Effector CD4-positive, alpha-beta T cell (primary cell): ENCODE measurements around the gene NEU1.
"Not testable (repeated sequence)": the region's sequence is repeated elsewhere in the genome, so short reads cannot be mapped to it uniquely, and the experiment has no call there.

Source experiments
- DNase-seq: peaks from one replicate; pipeline ENCODE4 v3.0.0-alpha.2; 2020

NEU1 gene

DNA sequence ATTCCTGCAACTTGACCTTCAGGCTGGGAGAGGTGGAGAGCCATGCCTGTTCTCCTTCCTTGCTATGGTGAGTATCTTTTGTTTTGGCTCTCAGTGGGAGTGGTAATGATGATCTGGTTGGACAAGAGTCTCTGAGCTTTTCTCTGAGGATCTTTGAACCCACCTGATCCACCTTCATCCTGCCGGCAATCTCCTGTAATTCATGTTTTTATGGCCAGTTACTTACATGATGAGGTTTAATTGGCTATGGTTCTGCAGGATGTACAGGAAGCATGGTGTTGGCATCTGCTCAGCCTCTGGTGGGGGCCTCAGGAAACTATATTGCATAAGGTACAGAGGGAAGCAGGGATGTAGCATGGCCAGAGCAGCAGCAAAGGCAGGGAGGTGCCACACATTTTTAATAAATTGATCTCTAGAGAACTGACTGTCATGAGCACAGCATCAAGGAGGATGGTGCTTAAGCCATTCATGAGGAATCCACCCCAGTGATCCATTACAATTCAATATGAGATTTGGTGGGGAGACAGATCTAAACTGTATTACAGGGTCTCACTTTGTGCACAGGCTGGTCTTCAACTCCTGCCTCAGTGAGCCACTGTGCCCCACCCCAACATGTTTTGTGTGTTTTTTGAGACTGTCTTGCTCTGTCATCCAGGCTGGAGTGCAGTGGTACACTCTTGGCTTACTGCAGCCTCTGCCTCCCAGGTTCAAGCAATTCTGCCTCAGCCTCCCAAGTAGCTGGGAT, 25.1 kb downstream of the NEU1 start:
- DNase-seq, result no peak

DNA sequence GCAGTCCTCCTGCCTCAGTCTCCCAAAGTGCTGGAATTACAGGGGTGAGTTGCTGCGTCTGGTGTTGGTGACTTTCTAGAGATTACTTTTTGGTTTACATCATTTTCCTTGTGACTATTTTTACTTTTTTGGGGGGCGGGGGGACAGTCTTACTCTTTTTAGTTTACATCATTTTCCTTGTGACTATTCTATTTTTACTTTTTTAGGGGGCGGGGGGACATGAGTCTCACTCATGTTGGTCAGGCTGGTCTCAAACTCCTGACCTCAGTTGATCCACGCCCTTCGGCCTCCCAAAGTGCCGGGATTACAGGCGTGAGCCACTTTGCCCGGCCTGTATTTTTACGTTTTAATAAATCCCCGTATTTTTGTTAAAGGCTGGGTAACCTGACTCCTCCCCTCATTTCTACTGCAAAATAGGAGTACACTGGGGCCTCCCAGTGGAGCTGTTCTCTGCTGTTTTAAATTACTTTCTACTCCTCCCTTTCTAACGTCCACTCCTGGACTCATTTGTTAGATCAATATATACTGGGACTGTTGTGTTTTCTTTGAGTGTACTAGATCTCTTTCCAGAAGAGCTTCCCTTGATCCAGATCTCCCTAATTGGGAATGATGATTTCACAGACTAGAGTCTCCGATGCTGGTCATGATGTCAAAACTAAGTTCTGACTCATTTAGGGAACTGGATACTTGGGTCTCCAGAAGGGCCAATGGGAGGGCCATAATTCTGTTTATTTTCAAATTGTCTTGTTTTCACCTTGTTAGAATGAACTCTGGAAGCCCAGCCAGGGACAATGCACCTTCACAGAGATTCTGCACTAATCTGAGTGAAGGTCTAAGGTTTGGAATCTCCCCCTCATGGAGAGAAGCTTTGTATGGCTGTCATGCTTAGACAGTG, 25.9 kb downstream of the NEU1 start:
- DNase-seq, result no peak

DNA sequence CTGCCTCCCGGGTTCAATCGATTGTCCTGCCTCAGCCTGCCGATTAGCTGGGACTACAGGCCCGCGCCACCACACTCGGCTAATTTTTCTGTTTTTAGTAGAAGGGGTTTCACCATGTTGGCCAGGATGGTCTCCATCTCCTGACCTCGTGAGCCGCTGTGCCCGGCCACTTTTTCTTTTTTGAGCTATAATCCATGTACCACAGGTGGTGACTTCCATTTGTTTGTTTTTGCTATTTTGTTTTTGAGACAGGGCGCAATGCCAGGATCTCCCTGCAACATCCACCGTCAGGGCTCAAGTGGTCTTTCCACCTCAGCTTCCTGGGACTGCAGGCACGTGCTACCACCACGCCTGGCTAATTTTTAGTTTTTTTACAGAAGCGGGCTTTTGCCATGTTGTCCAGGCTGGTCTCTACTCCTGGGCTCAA, 26.6 kb downstream of the NEU1 start:
- DNase-seq, result no peak

DNA sequence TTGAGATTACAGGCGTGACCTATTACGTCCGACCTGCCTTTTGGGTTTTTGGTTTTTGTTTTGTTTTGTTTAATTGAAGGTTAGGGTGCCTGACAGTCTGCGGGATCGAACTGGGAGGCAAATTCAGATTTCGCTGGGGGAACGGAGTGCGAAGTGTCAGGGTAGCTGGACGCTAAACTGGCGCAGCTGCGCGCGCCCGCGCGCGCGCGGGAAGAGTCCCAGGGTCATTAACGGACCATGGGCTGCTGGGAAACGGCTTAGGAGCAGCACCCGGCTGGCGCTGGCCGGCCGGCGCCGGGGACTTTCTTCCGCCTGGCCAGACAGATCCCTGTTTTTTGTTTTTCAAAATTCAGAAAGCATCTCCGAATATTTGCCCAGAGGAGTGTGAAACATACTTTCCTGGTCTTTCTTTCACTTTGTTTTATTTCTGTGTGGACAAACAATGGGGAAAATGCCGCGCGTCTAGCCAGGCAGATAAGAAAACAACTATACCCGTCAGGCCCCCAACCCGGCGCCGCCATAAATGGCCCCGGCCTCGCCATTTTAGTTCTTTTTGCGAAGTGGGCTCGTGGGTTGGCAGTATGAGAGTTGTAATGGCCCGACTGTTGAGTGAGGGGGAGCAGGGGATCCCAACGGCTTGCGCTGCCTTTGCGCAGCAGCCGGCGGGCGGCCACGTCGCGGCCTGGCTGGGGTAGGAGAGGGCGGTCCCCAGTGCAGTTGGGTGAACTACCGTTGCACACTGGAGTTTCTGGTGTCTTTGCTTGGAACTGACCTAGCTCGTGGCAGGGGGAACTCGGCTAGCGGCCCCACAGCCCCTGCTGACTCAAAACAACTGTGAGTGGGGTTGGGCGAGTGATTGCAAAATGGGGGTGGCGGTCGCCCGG, 28.0 kb downstream of the NEU1 start:
- peak; percentile 74 for DNase-seq

DNA sequence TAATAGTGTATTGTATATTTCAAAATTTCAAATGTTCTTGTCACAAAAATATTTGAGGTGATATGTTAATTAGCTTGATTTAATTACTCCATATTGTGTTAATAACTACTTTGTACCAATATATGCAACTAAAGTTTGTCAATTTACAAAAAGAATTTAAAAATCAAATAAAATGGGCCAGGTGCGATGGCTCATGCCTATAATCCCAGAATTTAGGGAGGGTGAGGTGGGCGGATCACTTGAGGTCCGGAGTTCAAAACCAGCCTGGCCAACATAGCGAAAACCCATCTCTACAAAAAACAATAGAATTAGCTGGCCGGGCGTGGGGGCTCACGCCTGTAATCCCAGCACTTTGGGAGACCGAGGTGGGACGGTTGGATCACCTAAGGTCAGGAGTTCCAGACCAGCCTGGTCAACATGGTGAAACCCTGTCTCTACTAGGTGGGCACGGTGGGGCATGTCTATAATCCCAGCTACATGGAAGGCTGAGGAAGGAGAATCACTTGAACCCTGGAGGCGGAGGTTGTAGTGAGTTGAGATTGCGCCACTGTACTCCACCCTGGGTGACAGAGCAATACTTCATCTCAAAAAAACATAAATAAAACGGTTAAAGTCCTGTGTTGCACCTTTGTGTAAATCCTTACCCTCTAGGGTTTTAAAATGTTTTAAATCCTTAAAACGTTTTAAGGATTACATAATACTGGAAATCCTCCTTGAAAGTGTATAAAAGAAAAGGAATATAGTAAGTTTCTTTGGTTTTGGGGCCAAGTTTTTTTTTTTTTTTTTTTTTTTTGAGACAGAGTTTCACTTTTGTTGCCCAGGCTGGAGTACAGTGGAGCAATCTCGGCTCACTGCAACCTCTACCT, 31.0 kb downstream of the NEU1 start:
- no peak for DNase-seq

DNA sequence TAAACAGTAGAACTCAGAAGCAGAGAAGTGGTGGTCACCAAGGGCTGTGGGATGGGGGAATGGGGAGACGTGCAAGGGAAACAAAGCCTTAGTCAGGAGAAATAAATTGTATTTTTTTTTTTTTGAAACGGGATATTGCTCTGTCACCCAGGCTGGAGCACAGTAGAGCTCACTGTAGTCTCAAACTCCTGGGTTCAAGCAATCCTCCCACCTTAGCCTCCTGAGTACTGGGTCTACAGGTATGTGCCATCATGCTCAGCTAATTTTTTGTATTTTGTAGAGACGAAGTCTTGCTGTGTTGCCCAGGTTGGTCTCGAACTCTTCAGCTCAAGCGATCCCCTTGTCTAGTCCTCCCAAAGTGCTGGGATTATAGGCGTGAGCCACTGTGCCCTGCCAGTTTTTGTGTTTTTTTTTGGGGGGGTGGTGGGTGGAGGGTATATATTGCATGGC, 31.7 kb downstream of the NEU1 start:
- DNase-seq, result no peak

DNA sequence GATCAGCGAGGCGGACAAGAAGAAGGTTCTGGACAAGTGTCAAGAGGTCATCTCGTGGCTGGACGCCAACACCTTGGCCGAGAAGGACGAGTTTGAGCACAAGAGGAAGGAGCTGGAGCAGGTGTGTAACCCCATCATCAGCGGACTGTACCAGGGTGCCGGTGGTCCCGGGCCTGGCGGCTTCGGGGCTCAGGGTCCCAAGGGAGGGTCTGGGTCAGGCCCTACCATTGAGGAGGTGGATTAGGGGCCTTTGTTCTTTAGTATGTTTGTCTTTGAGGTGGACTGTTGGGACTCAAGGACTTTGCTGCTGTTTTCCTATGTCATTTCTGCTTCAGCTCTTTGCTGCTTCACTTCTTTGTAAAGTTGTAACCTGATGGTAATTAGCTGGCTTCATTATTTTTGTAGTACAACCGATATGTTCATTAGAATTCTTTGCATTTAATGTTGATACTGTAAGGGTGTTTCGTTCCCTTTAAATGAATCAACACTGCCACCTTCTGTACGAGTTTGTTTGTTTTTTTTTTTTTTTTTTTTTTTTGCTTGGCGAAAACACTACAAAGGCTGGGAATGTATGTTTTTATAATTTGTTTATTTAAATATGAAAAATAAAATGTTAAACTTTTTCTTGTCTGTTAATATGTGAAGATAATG, 32.9 kb downstream of the NEU1 start:
- DNase-seq, result no peak

DNA sequence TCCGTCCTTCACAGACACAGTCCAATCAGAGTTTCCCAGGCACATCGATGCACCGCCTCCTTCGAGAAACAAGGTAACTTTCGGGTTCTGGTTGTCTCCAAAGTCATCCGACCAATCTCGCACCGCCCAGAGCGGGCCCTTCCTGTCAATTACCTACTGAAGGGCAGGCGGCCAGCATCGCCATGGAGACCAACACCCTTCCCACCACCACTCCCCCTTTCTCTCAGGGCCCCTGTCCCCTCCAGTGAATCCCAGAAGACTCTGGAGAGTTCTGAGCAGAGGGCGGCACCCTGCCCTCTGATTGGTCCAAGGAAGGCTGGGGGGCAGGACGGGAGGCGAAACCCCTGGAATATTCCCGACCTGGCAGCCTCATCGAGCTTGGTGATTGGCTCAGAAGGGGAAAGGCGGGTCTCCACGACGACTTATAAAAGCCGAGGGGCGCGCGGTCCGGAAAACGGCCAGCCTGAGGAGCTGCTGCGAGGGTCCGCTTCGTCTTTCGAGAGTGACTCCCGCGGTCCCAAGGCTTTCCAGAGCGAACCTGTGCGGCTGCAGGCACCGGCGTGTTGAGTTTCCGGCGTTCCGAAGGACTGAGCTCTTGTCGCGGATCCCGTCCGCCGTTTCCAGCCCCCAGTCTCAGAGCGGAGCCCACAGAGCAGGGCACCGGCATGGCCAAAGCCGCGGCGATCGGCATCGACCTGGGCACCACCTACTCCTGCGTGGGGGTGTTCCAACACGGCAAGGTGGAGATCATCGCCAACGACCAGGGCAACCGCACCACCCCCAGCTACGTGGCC, 35.1 kb downstream of the NEU1 start, which contains the start of gene HSPA1B:
Gene HSPA1B (plus strand): TSS at position 453 of the 794 bp plus-strand sequence. CDS start 213 bp downstream, at position 666.
- peak; percentile 77 for DNase-seq

DNA sequence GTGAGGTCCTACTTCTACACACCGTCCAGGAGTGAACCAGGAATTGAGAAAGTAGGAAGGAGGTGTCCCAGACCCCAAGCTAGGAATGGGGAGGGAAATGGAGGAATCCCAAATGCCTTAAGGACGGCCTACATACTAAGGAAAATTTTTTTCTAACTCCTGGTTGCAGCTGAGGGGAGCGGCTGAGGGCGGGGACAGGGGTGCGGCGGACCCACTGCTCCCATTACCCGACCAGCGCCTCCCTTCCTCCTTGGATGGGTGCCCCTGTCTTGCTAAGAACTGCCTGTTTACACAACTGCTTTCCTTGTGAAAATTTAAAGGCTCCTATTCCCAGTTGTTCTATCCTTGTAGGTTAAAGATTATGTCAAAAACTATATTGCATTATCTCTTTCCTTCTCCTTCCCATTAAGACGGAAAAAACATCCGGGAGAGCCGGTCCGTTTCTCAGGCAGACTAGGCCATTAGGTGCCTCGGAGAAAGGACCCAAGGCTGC, 35.8 kb downstream of the NEU1 start:
- no peak for DNase-seq

DNA sequence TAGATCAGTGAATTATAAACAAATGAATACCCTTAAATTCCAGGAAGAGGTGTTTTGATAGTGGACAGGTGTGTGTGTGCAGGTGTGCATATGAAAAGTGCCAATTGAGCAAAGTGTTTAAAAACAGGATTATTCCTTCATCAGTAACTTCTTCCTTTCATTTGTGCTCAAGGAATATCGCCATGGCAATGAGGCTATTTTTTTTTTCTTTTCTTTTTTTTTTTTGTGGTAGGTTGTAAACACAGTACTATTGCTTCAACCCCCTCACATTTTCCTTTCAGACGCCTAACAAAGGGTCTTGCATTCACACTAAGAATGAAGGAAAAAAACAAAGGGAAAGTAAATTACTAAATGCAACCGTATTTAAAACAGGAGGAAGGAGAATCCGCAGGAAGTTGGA, 37.1 kb downstream of the NEU1 start:
- DNase-seq, result no peak

DNA sequence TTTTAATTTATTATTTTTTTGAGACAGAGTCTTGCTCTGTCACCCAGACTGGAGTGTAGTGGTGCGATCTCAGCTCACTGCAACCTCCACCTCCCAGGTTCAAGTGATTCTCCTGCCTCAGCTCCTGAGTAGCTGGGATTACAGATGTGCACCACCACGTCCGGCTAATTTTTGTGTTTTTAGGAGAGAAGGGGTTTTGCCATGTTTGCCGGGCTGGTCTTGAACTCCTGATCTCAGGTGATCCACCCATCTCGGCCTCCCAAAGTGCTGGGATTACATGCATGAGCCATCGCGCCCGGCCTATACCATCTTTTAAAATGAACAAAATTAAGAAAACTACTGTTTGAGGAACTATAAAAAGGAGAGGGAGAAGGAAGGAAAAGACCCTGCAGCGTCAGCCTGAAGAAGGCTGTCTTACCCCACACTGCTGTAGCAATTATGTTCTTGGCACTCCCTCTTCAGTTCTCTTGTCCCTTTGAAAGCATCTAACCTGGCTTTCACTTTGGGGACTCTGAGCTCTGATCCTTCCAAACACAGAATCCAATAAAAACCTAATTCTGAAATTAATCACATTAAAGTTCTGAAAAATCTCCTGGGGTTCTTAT, 38.9 kb downstream of the NEU1 start:
- DNase-seq, result not testable (repeated sequence)

DNA sequence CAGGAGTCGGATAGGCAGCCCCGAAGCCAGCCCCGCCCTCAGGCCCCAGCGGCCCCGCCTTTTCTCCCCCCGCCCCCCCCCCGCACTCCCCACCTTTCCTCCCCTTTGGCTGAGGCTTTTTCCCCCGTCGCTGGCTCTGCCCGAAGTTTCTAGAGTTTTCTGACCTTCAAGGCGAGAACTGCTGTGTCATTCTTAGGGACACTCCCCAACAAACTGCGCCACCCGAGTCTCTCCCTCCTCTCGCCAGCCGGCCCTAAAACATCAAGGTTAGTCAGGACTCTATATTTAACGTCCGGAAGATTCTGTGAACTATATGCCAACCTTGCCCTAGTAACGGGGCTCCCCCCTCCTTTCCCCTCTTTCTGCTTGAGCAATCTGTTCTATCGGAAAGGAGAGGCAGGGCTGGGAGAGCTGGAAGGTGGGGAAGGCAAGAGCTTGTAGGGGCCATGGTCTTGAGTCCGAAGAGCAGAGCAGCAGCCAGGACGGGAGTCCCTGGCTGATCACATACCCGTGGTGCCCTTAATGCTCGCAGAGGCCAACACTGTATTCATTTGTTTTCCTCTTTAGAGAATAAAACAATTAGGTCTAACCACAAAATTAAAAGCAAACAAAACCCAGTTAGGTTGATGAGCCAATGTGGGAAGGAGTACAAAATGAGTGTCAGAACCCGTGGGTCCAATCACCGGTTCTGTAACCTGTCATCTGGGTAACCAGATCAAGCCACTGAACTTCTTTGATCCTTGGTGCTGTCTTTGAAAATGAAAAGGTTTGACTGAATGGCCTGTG, 40.4 kb downstream of the NEU1 start:
- DNase-seq, result peak; percentile 54

DNA sequence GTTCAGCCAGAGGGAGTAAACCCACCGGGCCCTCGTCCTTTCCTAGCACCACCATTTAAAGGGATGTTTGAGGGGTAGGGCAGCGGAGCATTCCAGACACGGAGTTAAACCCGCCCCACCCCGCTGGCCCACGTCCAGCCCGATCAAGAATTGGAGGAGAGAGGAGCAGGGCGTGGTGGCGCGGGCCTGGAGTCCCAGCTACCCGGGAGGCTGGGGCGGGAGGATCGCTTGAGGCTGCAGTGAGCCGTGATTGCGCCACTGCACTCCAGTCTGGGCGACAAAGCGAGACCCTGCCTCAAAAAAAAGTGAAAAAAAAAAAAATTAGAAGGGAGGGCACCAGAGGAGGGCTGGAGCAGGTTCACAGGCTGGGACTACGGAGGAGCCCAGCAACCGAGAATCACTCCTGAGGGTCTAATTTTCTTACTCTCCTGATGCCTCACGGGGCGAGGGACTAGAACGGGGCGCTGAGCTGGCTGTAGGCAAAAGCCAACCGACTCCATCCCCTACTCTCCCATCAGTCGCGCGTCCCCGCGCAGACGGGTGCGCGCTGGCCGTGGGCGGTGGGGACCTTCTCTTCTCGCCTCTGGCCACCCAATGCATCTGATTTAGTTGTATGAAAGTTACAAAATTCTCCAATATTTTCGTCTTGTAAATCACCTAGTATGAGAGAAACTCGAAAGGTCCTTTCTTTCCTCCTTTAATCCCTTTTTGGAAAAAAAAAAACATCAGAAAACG, 41.2 kb downstream of the NEU1 start:
- DNase-seq, result no peak

DNA sequence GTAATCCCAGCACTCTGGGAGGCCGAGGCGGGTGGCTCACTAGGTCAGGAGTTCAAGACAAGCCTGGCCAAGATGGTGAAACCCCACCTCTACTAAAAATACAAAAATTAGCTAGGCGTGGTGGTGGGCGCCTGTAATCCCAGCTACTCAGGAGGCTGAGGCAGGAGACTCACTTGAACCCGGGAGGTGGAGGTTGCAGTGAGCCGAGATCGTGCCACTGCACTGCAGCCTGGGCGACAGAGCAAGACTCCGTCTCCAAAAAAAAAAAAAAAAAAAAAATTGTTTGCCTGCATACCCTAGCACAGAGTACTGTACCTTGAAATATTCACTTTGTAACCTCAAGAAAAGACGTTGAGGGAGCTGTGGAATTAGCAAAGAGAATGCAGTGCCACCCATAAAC, 42.2 kb downstream of the NEU1 start:
- not testable (repeated sequence) for DNase-seq

DNA sequence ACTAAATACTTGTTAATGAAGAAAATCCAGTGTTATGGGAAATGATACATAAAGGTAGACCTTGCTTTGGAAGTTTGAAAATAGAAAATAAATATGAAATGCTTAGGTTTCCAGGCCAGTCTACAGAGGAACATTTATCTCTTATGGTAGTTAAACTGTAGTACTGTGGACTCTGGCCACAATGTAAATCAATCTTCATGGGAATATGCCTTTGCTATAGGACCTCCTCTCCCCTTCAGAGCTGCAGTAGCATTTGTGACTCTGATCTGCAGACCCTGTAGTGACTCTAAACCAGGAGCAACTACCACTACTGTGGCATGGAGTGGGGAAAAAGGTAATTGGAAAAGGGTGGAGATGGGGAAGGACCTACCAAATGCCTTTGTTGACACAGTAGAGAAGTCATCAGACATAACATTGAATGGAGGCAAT, 42.7 kb downstream of the NEU1 start:
- DNase-seq, result no peak

DNA sequence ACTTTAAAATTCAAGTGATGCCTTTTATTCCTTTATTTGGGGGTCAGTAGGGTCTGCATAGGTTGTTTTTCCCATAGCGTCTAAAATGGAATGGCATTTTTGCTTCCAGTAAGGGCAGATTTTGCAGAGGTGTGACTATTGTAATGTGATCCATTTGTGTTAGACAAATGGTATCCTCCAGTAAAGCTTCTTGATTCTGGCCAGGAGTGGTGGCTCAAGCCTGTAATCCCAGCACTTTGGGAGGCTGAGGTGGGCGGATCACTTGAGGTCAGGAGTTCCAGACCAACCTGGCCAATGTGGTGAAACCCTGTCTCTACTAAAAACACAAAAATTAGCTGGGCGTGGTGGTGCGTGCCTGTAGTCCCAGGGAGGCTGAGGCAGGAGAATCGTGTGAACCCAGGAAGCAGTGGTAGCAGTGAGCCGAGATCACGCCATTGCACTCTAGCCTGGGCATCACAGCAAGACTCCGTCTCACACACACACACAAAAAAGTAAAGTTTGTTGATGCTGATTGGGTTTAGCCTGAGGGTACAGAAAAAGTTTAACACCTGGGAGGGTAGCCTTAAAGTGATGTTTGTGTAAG, 44.6 kb downstream of the NEU1 start:
- DNase-seq, result not testable (repeated sequence)

DNA sequence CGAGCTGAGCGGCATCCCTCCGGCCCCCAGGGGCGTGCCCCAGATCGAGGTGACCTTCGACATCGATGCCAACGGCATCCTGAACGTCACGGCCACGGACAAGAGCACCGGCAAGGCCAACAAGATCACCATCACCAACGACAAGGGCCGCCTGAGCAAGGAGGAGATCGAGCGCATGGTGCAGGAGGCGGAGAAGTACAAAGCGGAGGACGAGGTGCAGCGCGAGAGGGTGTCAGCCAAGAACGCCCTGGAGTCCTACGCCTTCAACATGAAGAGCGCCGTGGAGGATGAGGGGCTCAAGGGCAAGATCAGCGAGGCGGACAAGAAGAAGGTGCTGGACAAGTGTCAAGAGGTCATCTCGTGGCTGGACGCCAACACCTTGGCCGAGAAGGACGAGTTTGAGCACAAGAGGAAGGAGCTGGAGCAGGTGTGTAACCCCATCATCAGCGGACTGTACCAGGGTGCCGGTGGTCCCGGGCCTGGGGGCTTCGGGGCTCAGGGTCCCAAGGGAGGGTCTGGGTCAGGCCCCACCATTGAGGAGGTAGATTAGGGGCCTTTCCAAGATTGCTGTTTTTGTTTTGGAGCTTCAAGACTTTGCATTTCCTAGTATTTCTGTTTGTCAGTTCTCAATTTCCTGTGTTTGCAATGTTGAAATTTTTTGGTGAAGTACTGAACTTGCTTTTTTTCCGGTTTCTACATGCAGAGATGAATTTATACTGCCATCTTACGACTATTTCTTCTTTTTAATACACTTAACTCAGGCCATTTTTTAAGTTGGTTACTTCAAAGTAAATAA, 45.3 kb downstream of the NEU1 start:
- not testable (repeated sequence) for DNase-seq
